ENCODE measurements around the gene CCDC149. TPM values are rescaled to one million over a fixed set of nuclear protein-coding genes. Genes with fewer than 3 reads are reported as not detected.

The CCDC149 gene
- total and polyA plus RNA-seq, 9 donors = 8.0 to 12.3 (median 10.3) TPM

- H3K27ac ChIP-seq (ENCODE audit: low read length) = no peak overlapping the region
- no peaks in the 10 kb centered on the region for H3K9me3 ChIP-seq (replicated peaks; ENCODE audit: control insufficient read depth, low read depth, low read length)
- peaks cover 41% of the 10 kb centered on the region for H3K27me3 ChIP-seq (ENCODE audit: control insufficient read depth, insufficient read depth, low read length)
- no peaks in the 10 kb centered on the region for H3K36me3 ChIP-seq (ENCODE audit: control insufficient read depth, insufficient read depth, low read length)
- peak; percentile 46 for DNase-seq
- WGBS (ENCODE audit: insufficient coverage) = 19% methylated on average over 103 of the region's 103 CpGs
- peak overlapping the region; percentile 31 for H3K4me3 ChIP-seq (ENCODE audit: low read length)
- peaks cover 36% of the 10 kb centered on the region for H3K4me1 ChIP-seq (ENCODE audit: control insufficient read depth, insufficient read depth, low read length)
Observed at GRCh38 chr4:24799544-24800324, 113.1 kb downstream of the CCDC149 start.

DNA sequence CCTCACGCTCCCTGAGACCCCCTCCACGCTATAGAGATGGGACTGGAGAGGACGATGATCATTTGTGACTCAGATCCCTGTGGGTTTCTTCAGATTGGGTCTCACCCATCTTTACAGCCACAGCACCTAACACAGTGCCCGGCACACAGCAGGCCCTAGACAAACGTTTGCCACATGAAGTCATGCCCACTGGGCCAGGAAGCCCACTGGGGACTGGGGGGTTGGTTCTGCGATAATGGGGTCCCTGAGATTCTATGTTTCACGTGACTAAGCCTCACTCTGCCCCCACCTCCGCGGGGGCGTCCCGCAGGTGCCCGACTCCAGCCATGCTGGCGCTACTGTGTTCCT, 113.7 kb downstream of the CCDC149 start:
- Histone ChIP-seq H3K36me3 (ENCODE audit: control insufficient read depth, insufficient read depth, low read length) (no peaks in the 10 kb centered on the region), H3K27ac (ENCODE audit: low read length) (no peak overlapping the region), H3K27me3 (ENCODE audit: control insufficient read depth, insufficient read depth, low read length) (peaks cover 39% of the 10 kb centered on the region), H3K4me3 (ENCODE audit: low read length) (no peak overlapping the region), H3K4me1 (ENCODE audit: control insufficient read depth, insufficient read depth, low read length) (peaks cover 42% of the 10 kb centered on the region), H3K9me3 (replicated peaks; ENCODE audit: control insufficient read depth, low read depth, low read length) (no peaks in the 10 kb centered on the region)
- 61% methylated on average over 9 of the region's 13 CpGs for WGBS (ENCODE audit: insufficient coverage)
- no peak for DNase-seq

- H3K36me3 ChIP-seq (ENCODE audit: control insufficient read depth, insufficient read depth, low read length) = no peaks in the 10 kb centered on the region
- H3K27ac ChIP-seq (ENCODE audit: low read length) = no peak overlapping the region
- WGBS (ENCODE audit: insufficient coverage) = 59% methylated on average over 5 of the region's 5 CpGs
- no peak overlapping the region for H3K4me3 ChIP-seq (ENCODE audit: low read length)
- H3K9me3 ChIP-seq (replicated peaks; ENCODE audit: control insufficient read depth, low read depth, low read length) = no peaks in the 10 kb centered on the region
- H3K4me1 ChIP-seq (ENCODE audit: control insufficient read depth, insufficient read depth, low read length) = peaks cover 44% of the 10 kb centered on the region
- no peak for DNase-seq
- H3K27me3 ChIP-seq (ENCODE audit: control insufficient read depth, insufficient read depth, low read length) = peaks cover 39% of the 10 kb centered on the region
Observed at GRCh38 chr4:24798036-24798610, 114.7 kb downstream of the CCDC149 start.

DNA sequence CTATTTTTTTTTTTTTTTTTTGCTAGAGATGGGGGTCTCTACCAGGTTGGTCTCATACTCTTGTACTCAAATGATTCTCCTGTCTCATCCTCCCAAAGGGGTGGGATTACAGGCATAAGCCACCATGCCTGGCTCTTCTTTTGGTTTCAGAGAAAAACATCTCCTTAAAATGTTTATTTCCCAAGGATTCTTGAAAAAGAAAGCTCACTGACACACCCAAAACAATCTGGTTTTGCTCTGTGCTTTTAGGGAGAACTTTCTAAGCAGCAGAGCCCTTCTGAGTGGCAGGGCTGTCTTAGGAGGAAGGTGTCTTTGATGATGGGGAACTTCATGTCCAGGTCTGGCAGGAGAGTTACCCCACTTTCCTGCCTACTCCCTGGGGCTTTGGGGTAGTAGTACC, 116.2 kb downstream of the CCDC149 start:
- Histone ChIP-seq H3K4me1 (ENCODE audit: control insufficient read depth, insufficient read depth, low read length) (peaks cover 42% of the 10 kb centered on the region), H3K4me3 (ENCODE audit: low read length) (no peak overlapping the region), H3K27me3 (ENCODE audit: control insufficient read depth, insufficient read depth, low read length) (peaks cover 39% of the 10 kb centered on the region), H3K27ac (ENCODE audit: low read length) (peak overlapping the region; percentile 31), H3K9me3 (replicated peaks; ENCODE audit: control insufficient read depth, low read depth, low read length) (no peaks in the 10 kb centered on the region), H3K36me3 (ENCODE audit: control insufficient read depth, insufficient read depth, low read length) (no peaks in the 10 kb centered on the region)
- peak; percentile 52 for DNase-seq

GRCh38 chr4:24795666-24796381, 117.0 kb downstream of the CCDC149 start:
- H3K4me1 ChIP-seq (ENCODE audit: control insufficient read depth, insufficient read depth, low read length) = peaks cover 35% of the 10 kb centered on the region
- no peaks in the 10 kb centered on the region for H3K9me3 ChIP-seq (replicated peaks; ENCODE audit: control insufficient read depth, low read depth, low read length)
- peaks cover 32% of the 10 kb centered on the region for H3K27me3 ChIP-seq (ENCODE audit: control insufficient read depth, insufficient read depth, low read length)
- 13% methylated on average over 4 of the region's 9 CpGs for WGBS (ENCODE audit: insufficient coverage)
- peak; percentile 29 for DNase-seq
- peak overlapping the region; percentile 91 for H3K27ac ChIP-seq (ENCODE audit: low read length)
- H3K36me3 ChIP-seq (ENCODE audit: control insufficient read depth, insufficient read depth, low read length) = no peaks in the 10 kb centered on the region
- H3K4me3 ChIP-seq (ENCODE audit: low read length) = peak overlapping the region; percentile 35

GRCh38 chr4:24794916-24795665, 117.8 kb downstream of the CCDC149 start, which contains the start of gene SOD3:
SOD3 (plus strand) TSS chr4:24795573; CDS start chr4:24799522, 3,949 bp downstream.
- no peaks in the 10 kb centered on the region for H3K36me3 ChIP-seq (ENCODE audit: control insufficient read depth, insufficient read depth, low read length)
- 25% methylated on average over 14 of the region's 21 CpGs for WGBS (ENCODE audit: insufficient coverage)
- H3K4me3 ChIP-seq (ENCODE audit: low read length) = peak within 1 kb of the TSS; percentile 35
- peak within 1 kb of the TSS; percentile 91 for H3K27ac ChIP-seq (ENCODE audit: low read length)
- no peaks in the 10 kb centered on the region for H3K9me3 ChIP-seq (replicated peaks; ENCODE audit: control insufficient read depth, low read depth, low read length)
- DNase-seq = peak; percentile 96
- peaks cover 25% of the 10 kb centered on the region for H3K27me3 ChIP-seq (ENCODE audit: control insufficient read depth, insufficient read depth, low read length)
- peaks cover 29% of the 10 kb centered on the region for H3K4me1 ChIP-seq (ENCODE audit: control insufficient read depth, insufficient read depth, low read length)

DNA sequence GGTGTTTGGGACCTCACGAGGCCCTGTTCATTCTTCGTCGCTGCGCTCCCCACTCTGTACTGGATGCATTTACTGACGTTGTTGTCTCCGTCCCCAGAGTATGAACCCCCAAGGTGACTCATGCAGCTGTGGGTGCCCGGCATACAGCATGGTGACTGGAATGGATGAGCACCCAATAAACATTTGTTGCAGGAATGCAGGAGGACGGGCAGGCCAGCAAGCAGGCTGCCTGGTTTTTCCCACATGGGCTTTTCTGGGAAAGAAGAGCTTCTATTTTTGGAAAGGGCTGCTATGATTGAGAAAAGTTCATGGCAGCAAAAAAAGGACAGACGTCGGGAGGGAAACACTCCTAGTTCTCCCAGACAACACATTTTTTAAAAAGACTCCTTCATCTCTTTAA, 118.4 kb downstream of the CCDC149 start:
- peak overlapping the region; percentile 91 for H3K27ac ChIP-seq (ENCODE audit: low read length)
- 54% methylated on average over 8 of the region's 10 CpGs for WGBS (ENCODE audit: insufficient coverage)
- H3K36me3 ChIP-seq (ENCODE audit: control insufficient read depth, insufficient read depth, low read length) = no peaks in the 10 kb centered on the region
- H3K9me3 ChIP-seq (replicated peaks; ENCODE audit: control insufficient read depth, low read depth, low read length) = no peaks in the 10 kb centered on the region
- H3K4me3 ChIP-seq (ENCODE audit: low read length) = no peak overlapping the region
- peaks cover 21% of the 10 kb centered on the region for H3K27me3 ChIP-seq (ENCODE audit: control insufficient read depth, insufficient read depth, low read length)
- peak; percentile 90 for DNase-seq
- H3K4me1 ChIP-seq (ENCODE audit: control insufficient read depth, insufficient read depth, low read length) = peaks cover 27% of the 10 kb centered on the region

- H3K4me1 ChIP-seq (ENCODE audit: control insufficient read depth, insufficient read depth, low read length) = peaks cover 24% of the 10 kb centered on the region
- 33% methylated on average over 2 of the region's 4 CpGs for WGBS (ENCODE audit: insufficient coverage)
- H3K4me3 ChIP-seq (ENCODE audit: low read length) = no peak overlapping the region
Observed at GRCh38 chr4:24794051-24794450, 118.8 kb downstream of the CCDC149 start.

DNA sequence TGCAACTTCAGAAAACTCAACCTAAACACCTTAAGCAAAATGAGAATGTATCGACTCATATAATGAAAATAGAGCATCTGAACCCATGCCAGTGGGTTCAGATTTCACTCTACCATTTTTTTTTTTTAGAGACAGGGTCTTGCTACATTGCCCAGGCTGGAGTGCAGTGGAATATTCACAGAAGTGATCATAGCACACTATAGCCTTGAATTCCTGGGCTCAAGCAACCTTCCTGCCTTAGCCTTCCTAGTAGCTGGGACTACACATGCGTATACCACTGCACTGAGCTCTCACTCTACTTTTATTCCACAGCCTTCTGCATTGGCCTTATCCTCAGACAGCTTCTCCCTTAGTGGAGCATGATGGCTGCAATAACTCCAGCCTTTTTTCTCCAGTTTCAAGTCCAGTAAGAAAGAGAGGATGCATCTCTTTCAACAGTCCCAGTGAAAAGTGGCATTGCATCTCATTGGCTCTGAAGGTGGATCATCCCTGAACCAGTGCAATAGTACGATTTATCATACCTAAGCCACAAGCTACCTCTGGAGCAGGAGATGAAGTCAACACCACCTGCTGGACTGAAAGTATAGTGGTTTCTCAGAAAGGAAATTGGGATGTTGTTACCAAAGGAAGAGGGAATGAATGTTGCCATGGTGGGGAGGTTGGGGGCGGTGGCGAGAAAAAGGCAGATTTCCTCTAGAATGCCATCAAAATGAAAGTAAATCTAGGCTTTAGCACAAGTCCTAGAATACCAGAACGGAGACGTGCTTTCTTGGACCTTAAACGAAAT, 119.4 kb downstream of the CCDC149 start:
- WGBS (ENCODE audit: insufficient coverage) = 70% methylated on average over 6 of the region's 8 CpGs
- H3K4me1 ChIP-seq (ENCODE audit: control insufficient read depth, insufficient read depth, low read length) = peaks cover 24% of the 10 kb centered on the region
- no peak for DNase-seq
- H3K36me3 ChIP-seq (ENCODE audit: control insufficient read depth, insufficient read depth, low read length) = no peaks in the 10 kb centered on the region
- no peak overlapping the region for H3K27ac ChIP-seq (ENCODE audit: low read length)
- H3K4me3 ChIP-seq (ENCODE audit: low read length) = no peak overlapping the region
- H3K9me3 ChIP-seq (replicated peaks; ENCODE audit: control insufficient read depth, low read depth, low read length) = no peaks in the 10 kb centered on the region
- H3K27me3 ChIP-seq (ENCODE audit: control insufficient read depth, insufficient read depth, low read length) = peaks cover 10% of the 10 kb centered on the region

More at GRCh38 chr4:24794051-24794450, 118.8 kb downstream of the CCDC149 start:
- DNase-seq = no peak
- H3K36me3 ChIP-seq (ENCODE audit: control insufficient read depth, insufficient read depth, low read length) = no peaks in the 10 kb centered on the region
- peaks cover 17% of the 10 kb centered on the region for H3K27me3 ChIP-seq (ENCODE audit: control insufficient read depth, insufficient read depth, low read length)
- H3K27ac ChIP-seq (ENCODE audit: low read length) = peak overlapping the region; percentile 91
- H3K9me3 ChIP-seq (replicated peaks; ENCODE audit: control insufficient read depth, low read depth, low read length) = no peaks in the 10 kb centered on the region

Measured in muscle of leg (tissue), 11 donors.